Measurements from ENCODE around the gene NCF2. TPM values are rescaled to one million over a fixed set of nuclear protein-coding genes. Genes with fewer than 3 reads are reported as not detected.

The NCF2 gene
- total and polyA plus RNA-seq, 4 donors: 38.7 to 193 (median 74.3) TPM

- no peak for DNase-seq
- H3K4me3 ChIP-seq: no peak overlapping the region
- no peak overlapping the region for H3K27ac ChIP-seq (ENCODE audit: low read depth in 1 of 2, low read length in 1 of 2)
- 75% methylated on average over 5 of the region's 5 CpGs for WGBS, 2 donors
- no peak for ATAC-seq (ENCODE audit: insufficient read depth, low FRiP score)
- no peak overlapping the region for H3K9ac ChIP-seq (ENCODE audit: insufficient read depth in 1 of 2, low read length in 2 of 2)
- H3K4me1 ChIP-seq (ENCODE audit: control insufficient read depth in 5 of 5, insufficient read depth in 5 of 5, low read length in 5 of 5): peaks cover 0 to 11% (median 3%) of the 10 kb centered on the region in 5 donors
- TF ChIP-seq CTCF (IDR thresholded peaks at IDR 0.05; ENCODE audit: control extremely low read depth, extremely low read depth): no peak
- peaks cover 0 to 4% (median 0%) of the 10 kb centered on the region in 4 donors for H3K9me3 ChIP-seq (ENCODE audit: control insufficient read depth in 4 of 4, insufficient read depth in 3 of 4, low read length in 3 of 4)
- H3K36me3 ChIP-seq (ENCODE audit: control insufficient read depth in 4 of 4, insufficient read depth in 4 of 4, low read length in 4 of 4): no peaks in the 10 kb centered on the region
- H3K27me3 ChIP-seq (ENCODE audit: control insufficient read depth in 3 of 3, insufficient read depth in 3 of 3, low read length in 2 of 3): no peaks in the 10 kb centered on the region
Measured at GRCh38 chr1:183596500-183596899, 6.2 kb upstream of the NCF2 start.

GRCh38 chr1:183595537-183595936 is 5.3 kb upstream of the NCF2 start:
- no peak overlapping the region for H3K27ac ChIP-seq (ENCODE audit: low read depth in 1 of 2, low read length in 1 of 2)
- ATAC-seq (ENCODE audit: insufficient read depth, low FRiP score) (no peak), DNase-seq (no peak)
- no peak overlapping the region for H3K9ac ChIP-seq (ENCODE audit: insufficient read depth in 1 of 2, low read length in 2 of 2)
- WGBS, 2 donors: 95 to 98% methylated on average over 2 of the region's 2 CpGs
- TF ChIP-seq CTCF (IDR thresholded peaks at IDR 0.05; ENCODE audit: control extremely low read depth, extremely low read depth): no peak
- no peaks in the 10 kb centered on the region for H3K27me3 ChIP-seq (ENCODE audit: control insufficient read depth in 3 of 3, insufficient read depth in 3 of 3, low read length in 2 of 3)
- H3K36me3 ChIP-seq (ENCODE audit: control insufficient read depth in 4 of 4, insufficient read depth in 4 of 4, low read length in 4 of 4): no peaks in the 10 kb centered on the region
- H3K4me3 ChIP-seq: no peak overlapping the region
- peaks cover 0 to 3% (median 0%) of the 10 kb centered on the region in 4 donors for H3K9me3 ChIP-seq (ENCODE audit: control insufficient read depth in 4 of 4, insufficient read depth in 3 of 4, low read length in 3 of 4)
- H3K4me1 ChIP-seq (ENCODE audit: control insufficient read depth in 5 of 5, insufficient read depth in 5 of 5, low read length in 5 of 5): peaks cover 0 to 11% (median 3%) of the 10 kb centered on the region in 5 donors

- Histone ChIP-seq H3K27me3 (ENCODE audit: control insufficient read depth in 3 of 3, insufficient read depth in 3 of 3, low read length in 2 of 3) (no peaks in the 10 kb centered on the region), H3K27ac (ENCODE audit: low read depth in 1 of 2, low read length in 1 of 2) (peak overlapping the region in 1 of 2 donors; percentile 62), H3K36me3 (ENCODE audit: control insufficient read depth in 4 of 4, insufficient read depth in 4 of 4, low read length in 4 of 4) (no peaks in the 10 kb centered on the region), H3K4me1 (ENCODE audit: control insufficient read depth in 5 of 5, insufficient read depth in 5 of 5, low read length in 5 of 5) (peaks cover 0 to 8% (median 4%) of the 10 kb centered on the region in 5 donors), H3K9ac (ENCODE audit: insufficient read depth in 1 of 2, low read length in 2 of 2) (no peak overlapping the region), H3K4me3 (no peak overlapping the region), H3K9me3 (ENCODE audit: control insufficient read depth in 4 of 4, insufficient read depth in 3 of 4, low read length in 3 of 4) (peaks cover 0 to 2% (median 0%) of the 10 kb centered on the region in 4 donors)
- 36 to 64% methylated on average over 3 of the region's 3 CpGs for WGBS, 2 donors
- ATAC-seq (ENCODE audit: insufficient read depth, low FRiP score): no peak
- TF ChIP-seq CTCF (IDR thresholded peaks at IDR 0.05; ENCODE audit: control extremely low read depth, extremely low read depth): no peak
- DNase-seq: no peak
Measured at GRCh38 chr1:183593356-183593755, 3.1 kb upstream of the NCF2 start.

GRCh38 chr1:183592733-183593132 is 2.5 kb upstream of the NCF2 start:
- Histone ChIP-seq H3K36me3 (ENCODE audit: control insufficient read depth in 4 of 4, insufficient read depth in 4 of 4, low read length in 4 of 4) (no peaks in the 10 kb centered on the region), H3K4me3 (no peak overlapping the region), H3K4me1 (ENCODE audit: control insufficient read depth in 5 of 5, insufficient read depth in 5 of 5, low read length in 5 of 5) (peaks cover 0 to 4% (median 0%) of the 10 kb centered on the region in 5 donors), H3K27me3 (ENCODE audit: control insufficient read depth in 3 of 3, insufficient read depth in 3 of 3, low read length in 2 of 3) (no peaks in the 10 kb centered on the region), H3K9me3 (ENCODE audit: control insufficient read depth in 4 of 4, insufficient read depth in 3 of 4, low read length in 3 of 4) (peaks cover 0 to 2% (median 0%) of the 10 kb centered on the region in 4 donors), H3K27ac (ENCODE audit: low read depth in 1 of 2, low read length in 1 of 2) (peak overlapping the region in 1 of 2 donors; percentile 44), H3K9ac (ENCODE audit: insufficient read depth in 1 of 2, low read length in 2 of 2) (no peak overlapping the region)
- 76 to 85% methylated on average over 7 of the region's 7 CpGs for WGBS, 2 donors
- ATAC-seq (ENCODE audit: insufficient read depth, low FRiP score) (no peak), DNase-seq (no peak)
- TF ChIP-seq CTCF (IDR thresholded peaks at IDR 0.05; ENCODE audit: control extremely low read depth, extremely low read depth): no peak
